CD4-positive, alpha-beta memory T cell (primary cell): Measurements from ENCODE around the gene MRPL33. TPM values are rescaled to one million over a fixed set of nuclear protein-coding genes. Genes with fewer than 3 reads are reported as not detected.
A peak's percentile ranks its signal among the peaks of the same experiment; 100 is the strongest.

ENCODE experiments used
- CTCF ChIA-PET: fragments of 350-600 bp; sonication (Branson Sonifier 250); formaldehyde crosslinking; loops from one replicate; lab custom pipeline; 2021; ENCODE audit warnings: inconsistent platforms; ENCODE audit not compliant: partially characterized antibody; lab: Charles Lee
- POLR2A ChIA-PET: fragments of 350-600 bp; sonication (Branson Sonifier 250); formaldehyde crosslinking; loops from one replicate; lab custom pipeline; 2021; ENCODE audit not compliant: partially characterized antibody; lab: Charles Lee
- DNase-seq, 5 donors: peaks; one replicate each; pipeline versions ENCODE4 v3.0.0 to v3.0.0-alpha.2; 2020 to 2022; ENCODE audit warnings: mixed read lengths in 1 of 5
- H3K27ac ChIP-seq: one replicate; pipeline ENCODE4 v1.7.0; 2013; ENCODE audit warnings: low read depth, low read length
- H3K27me3 ChIP-seq: 2 replicates; pipeline ENCODE4 v1.7.0; 2013; ENCODE audit warnings: mild to moderate bottlenecking, low read length, moderate library complexity; ENCODE audit not compliant: insufficient read depth
- H3K36me3 ChIP-seq: 2 replicates; pipeline ENCODE4 v1.7.0; 2013; ENCODE audit warnings: mild to moderate bottlenecking, low read length, moderate library complexity; ENCODE audit not compliant: insufficient read depth
- H3K4me1 ChIP-seq: 2 replicates; pipeline ENCODE4 v1.7.0; 2013; ENCODE audit warnings: mild to moderate bottlenecking, low read length, moderate library complexity; ENCODE audit not compliant: insufficient read depth
- H3K4me3 ChIP-seq, 2 donors: one replicate each; pipeline ENCODE4 v1.7.0; 2013; ENCODE audit warnings: low read length in 2 of 2, mild to moderate bottlenecking in 1 of 2
- H3K9me3 ChIP-seq, 2 donors: one replicate each; pipeline ENCODE4 v1.7.0; 2013; ENCODE audit warnings: low read length in 2 of 2, control low read depth in 1 of 2; ENCODE audit not compliant: control insufficient read depth in 1 of 2
- H3K27ac Mint-ChIP-seq, 7 donors: one replicate each; pipeline ENCODE4 v1.8.0; 2020 to 2021; ENCODE audit warnings: mixed read lengths in 7 of 7, mild to moderate bottlenecking in 6 of 7, inconsistent platforms in 3 of 7, moderate library complexity in 3 of 7
- H3K27me3 Mint-ChIP-seq, 2 donors: one replicate each; pipeline ENCODE4 v1.8.0; 2020 to 2021; ENCODE audit warnings: mixed read lengths in 2 of 2
- H3K36me3 Mint-ChIP-seq, 2 donors: one replicate each; pipeline ENCODE4 v1.8.0; 2020 to 2021; ENCODE audit warnings: mixed read lengths in 2 of 2, inconsistent platforms in 1 of 2, mild to moderate bottlenecking in 1 of 2
- H3K4me1 Mint-ChIP-seq, 4 donors: one replicate each; pipeline ENCODE4 v1.8.0; 2020 to 2021; ENCODE audit warnings: mixed read lengths in 4 of 4, mild to moderate bottlenecking in 1 of 4
- H3K4me3 Mint-ChIP-seq, 8 donors: one replicate each; pipeline ENCODE4 v1.8.0; 2020 to 2021; ENCODE audit warnings: mixed read lengths in 8 of 8, mild to moderate bottlenecking in 7 of 8, moderate library complexity in 6 of 8, inconsistent platforms in 3 of 8
- H3K9me3 Mint-ChIP-seq, 8 donors: one replicate each; pipeline ENCODE4 v1.8.0; 2020 to 2021; ENCODE audit warnings: mixed read lengths in 8 of 8, mild to moderate bottlenecking in 5 of 8, inconsistent platforms in 3 of 8, moderate library complexity in 1 of 8
- intact Hi-C: fragments of 100-400 bp; cut with micrococcal nuclease; formaldehyde crosslinking; loops from one replicate; pipeline ENCODE4 v1.15.1; 2023
- polyA plus RNA-seq, 2 donors: library from polyadenylated mRNA; unstranded; fragments of 300-500 nt; fragmentation: Illumina TruSeq; gene quantifications; one replicate each; pipeline ENCODE4 v1.2.3, GENCODE V29; 2021
- total RNA-seq, 2 experiments: library from RNA; stranded (reverse); gene quantifications; one replicate each; pipeline ENCODE4 v1.2.3, GENCODE V29; 2021

MRPL33 gene
- total and polyA plus RNA-seq, 4 experiments from 2014 or later = 36.2 to 246 (median 142) TPM

- H3K4me1 ChIP-seq = no peaks in the 10 kb centered on the region
These were observed 37.5 kb downstream of the MRPL33 start for GRCh38 chr2:27808984-27809383.

GRCh38 chr2:27809761-27810241 is 38.3 kb downstream of the MRPL33 start:
- Histone ChIP-seq H3K9me3 (no peaks in the 10 kb centered on the region), H3K4me3 (no peak overlapping the region), H3K36me3 (no peaks in the 10 kb centered on the region), H3K27ac (no peak overlapping the region), H3K27me3 (no peaks in the 10 kb centered on the region), H3K4me1 (no peaks in the 10 kb centered on the region)
- ChIA-PET POLR2A (no interaction called here), CTCF (no interaction called here)
- Mint-ChIP-seq H3K27me3 (no peaks in the 10 kb centered on the region), H3K4me1 (peaks cover 0 to 2% (median 0%) of the 10 kb centered on the region in 4 donors), H3K9me3 (no peaks in the 10 kb centered on the region), H3K36me3 (no peaks in the 10 kb centered on the region), H3K27ac (no peak overlapping the region), H3K4me3 (no peak overlapping the region)
- intact Hi-C loops = no loop called here
- no peak for DNase-seq

More at GRCh38 chr2:27808984-27809383, 37.5 kb downstream of the MRPL33 start:
- H3K9me3 ChIP-seq = no peaks in the 10 kb centered on the region
- no peak for DNase-seq
- H3K27ac ChIP-seq = no peak overlapping the region
- no peaks in the 10 kb centered on the region for H3K36me3 Mint-ChIP-seq
- CTCF ChIA-PET = no interaction called here
- intact Hi-C loops = no loop called here
- no peak overlapping the region for H3K4me3 ChIP-seq
- no peaks in the 10 kb centered on the region for H3K9me3 Mint-ChIP-seq
- H3K4me1 Mint-ChIP-seq = peaks cover 0 to 2% (median 0%) of the 10 kb centered on the region in 4 donors
- no peak overlapping the region for H3K4me3 Mint-ChIP-seq
- H3K27me3 Mint-ChIP-seq = no peaks in the 10 kb centered on the region
- no peaks in the 10 kb centered on the region for H3K36me3 ChIP-seq
- H3K27me3 ChIP-seq = no peaks in the 10 kb centered on the region
- H3K27ac Mint-ChIP-seq = no peak overlapping the region
- POLR2A ChIA-PET = no interaction called here

GRCh38 chr2:27810455-27810854 is 38.9 kb downstream of the MRPL33 start:
- Mint-ChIP-seq H3K27me3 (no peaks in the 10 kb centered on the region), H3K4me3 (no peak overlapping the region), H3K4me1 (peaks cover 0 to 2% (median 0%) of the 10 kb centered on the region in 4 donors), H3K27ac (peak overlapping the region in 1 of 7 donors; percentile 19), H3K36me3 (no peaks in the 10 kb centered on the region), H3K9me3 (no peaks in the 10 kb centered on the region)
- no peaks in the 10 kb centered on the region for H3K27me3 ChIP-seq
- no peaks in the 10 kb centered on the region for H3K4me1 ChIP-seq
- ChIA-PET CTCF (no interaction called here), POLR2A (no interaction called here)
- DNase-seq = no peak
- H3K9me3 ChIP-seq = no peaks in the 10 kb centered on the region
- no peaks in the 10 kb centered on the region for H3K36me3 ChIP-seq
- H3K4me3 ChIP-seq = no peak overlapping the region
- H3K27ac ChIP-seq = no peak overlapping the region
- intact Hi-C loops = no loop called here

- H3K4me3 Mint-ChIP-seq = no peak overlapping the region
- Histone ChIP-seq H3K4me1 (no peaks in the 10 kb centered on the region), H3K27me3 (no peaks in the 10 kb centered on the region), H3K27ac (no peak overlapping the region), H3K4me3 (no peak overlapping the region), H3K9me3 (no peaks in the 10 kb centered on the region), H3K36me3 (no peaks in the 10 kb centered on the region)
- no peaks in the 10 kb centered on the region for H3K9me3 Mint-ChIP-seq
- peaks cover 0 to 2% of the 10 kb centered on the region in 2 donors for H3K27me3 Mint-ChIP-seq
- CTCF ChIA-PET = no interaction called here
- no peaks in the 10 kb centered on the region for H3K36me3 Mint-ChIP-seq
- intact Hi-C loops = no loop called here
- H3K4me1 Mint-ChIP-seq = peaks cover 0 to 2% (median 0%) of the 10 kb centered on the region in 4 donors
- no peak for DNase-seq
- POLR2A ChIA-PET = no interaction called here
- H3K27ac Mint-ChIP-seq = no peak overlapping the region
These were observed 40.2 kb downstream of the MRPL33 start for GRCh38 chr2:27811768-27812167.

GRCh38 chr2:27814758-27815157 is 43.2 kb downstream of the MRPL33 start:
- no peak overlapping the region for H3K27ac Mint-ChIP-seq
- Histone ChIP-seq H3K27ac (no peak overlapping the region), H3K4me3 (no peak overlapping the region), H3K36me3 (no peaks in the 10 kb centered on the region), H3K4me1 (no peaks in the 10 kb centered on the region), H3K27me3 (no peaks in the 10 kb centered on the region), H3K9me3 (no peaks in the 10 kb centered on the region)
- no peaks in the 10 kb centered on the region for H3K9me3 Mint-ChIP-seq
- POLR2A ChIA-PET = no interaction called here
- peaks cover 0 to 2% (median 0%) of the 10 kb centered on the region in 4 donors for H3K4me1 Mint-ChIP-seq
- CTCF ChIA-PET = no interaction called here
- peaks cover 2 to 12% of the 10 kb centered on the region in 2 donors for H3K36me3 Mint-ChIP-seq
- H3K4me3 Mint-ChIP-seq = no peak overlapping the region
- intact Hi-C loops = no loop called here
- H3K27me3 Mint-ChIP-seq = peaks cover 0 to 2% of the 10 kb centered on the region in 2 donors
- no peak for DNase-seq

- Histone ChIP-seq H3K4me3 (no peak overlapping the region), H3K27ac (no peak overlapping the region), H3K36me3 (no peaks in the 10 kb centered on the region), H3K4me1 (no peaks in the 10 kb centered on the region), H3K27me3 (no peaks in the 10 kb centered on the region), H3K9me3 (no peaks in the 10 kb centered on the region)
- peaks cover 0 to 2% (median 0%) of the 10 kb centered on the region in 4 donors for H3K4me1 Mint-ChIP-seq
- no peak for DNase-seq
- no peak overlapping the region for H3K4me3 Mint-ChIP-seq
- ChIA-PET POLR2A (no interaction called here), CTCF (no interaction called here)
- no peak overlapping the region for H3K27ac Mint-ChIP-seq
- intact Hi-C loops = no loop called here
- H3K36me3 Mint-ChIP-seq = peaks cover 2 to 12% of the 10 kb centered on the region in 2 donors
- H3K27me3 Mint-ChIP-seq = peaks cover 0 to 2% of the 10 kb centered on the region in 2 donors
- H3K9me3 Mint-ChIP-seq = no peaks in the 10 kb centered on the region
These were observed 44.4 kb downstream of the MRPL33 start for GRCh38 chr2:27815860-27816438.

- Histone ChIP-seq H3K4me1 (no peaks in the 10 kb centered on the region), H3K4me3 (no peak overlapping the region), H3K36me3 (no peaks in the 10 kb centered on the region), H3K9me3 (peaks cover 0 to 4% of the 10 kb centered on the region in 2 donors), H3K27ac (no peak overlapping the region), H3K27me3 (no peaks in the 10 kb centered on the region)
- Mint-ChIP-seq H3K4me1 (no peaks in the 10 kb centered on the region), H3K4me3 (no peak overlapping the region), H3K36me3 (peaks cover 6 to 27% of the 10 kb centered on the region in 2 donors), H3K9me3 (peaks cover 4 to 17% (median 8%) of the 10 kb centered on the region in 8 donors), H3K27ac (no peak overlapping the region), H3K27me3 (no peaks in the 10 kb centered on the region)
- ChIA-PET POLR2A (no interaction called here), CTCF (no interaction called here)
- DNase-seq = no peak
- intact Hi-C loops = no loop called here
These were observed 50.5 kb downstream of the MRPL33 start for GRCh38 chr2:27822049-27822448.
